Left lung (tissue), 10 donors: Measurements from ENCODE around the gene PITPNM1. TPM values are rescaled to one million over a fixed set of nuclear protein-coding genes. Genes with fewer than 3 reads are reported as not detected.

Experiments used
- ATAC-seq: fragments of 200-7000 bp; cut with Tn5 transposase; one replicate; pipeline ENCODE4 v1.9.1; 2020; ENCODE audit warnings: moderate library complexity
- DNase-seq, 4 donors: peaks; one replicate each; pipeline ENCODE4 v3.0.0-alpha.2; 2013 to 2020
- H3K27ac ChIP-seq, 2 donors: fragments of 200-600 bp; sonication (generic) in 1 of 2; one replicate each; pipeline versions ENCODE4 v1.5.0 to v1.8.0; 2020 to 2021
- H3K27me3 ChIP-seq, 2 donors: fragments of 200-600 bp; sonication (generic) in 1 of 2; one replicate each; pipeline versions ENCODE4 v1.5.0 to v1.8.0; 2020 to 2021
- H3K36me3 ChIP-seq, 2 donors: fragments of 200-600 bp; sonication (generic) in 1 of 2; one replicate each; pipeline versions ENCODE4 v1.5.0 to v1.8.0; 2020 to 2021
- H3K4me1 ChIP-seq, 2 donors: fragments of 200-600 bp; one replicate each; pipeline ENCODE4 v1.8.0; 2021
- H3K4me3 ChIP-seq, 2 donors: fragments of 200-600 bp; sonication (generic) in 1 of 2; one replicate each; pipeline versions ENCODE4 v1.5.0 to v1.8.0; 2020 to 2021; ENCODE audit warnings: mild to moderate bottlenecking in 1 of 2
- H3K9me3 ChIP-seq, 2 donors: fragments of 200-600 bp; sonication (generic) in 1 of 2; one replicate each; pipeline versions ENCODE4 v1.5.0 to v1.8.0; 2020 to 2021
- CTCF ChIP-seq, 2 donors: fragments of 200-600 bp; sonication (generic) in 1 of 2; IDR thresholded peaks; one replicate each; pipeline versions ENCODE4 v1.5.0 to v1.8.0; 2021; ENCODE audit warnings: antibody characterized with exemption in 2 of 2
- intact Hi-C, 2 donors: fragments of 100-400 bp; cut with DNase I; formaldehyde crosslinking; loops; one replicate each; pipeline versions ENCODE4 v1.11.2 to v1.14.2; 2022
- polyA plus RNA-seq, 6 donors: library from polyadenylated mRNA; unstranded; fragments of 120-200 nt; gene quantifications; one replicate each; pipeline ENCODE4 v1.2.1, GENCODE V29; 2013; ENCODE audit not compliant: insufficient read length in 6 of 6
- total RNA-seq, 2 donors: library from RNA; stranded (reverse); fragmentation: NEBNext Ultra II Directional; extraction: Animal tissue kit (Norgen Biotek cat#: 25700); gene quantifications; one replicate each; pipeline ENCODE4 v1.2.1, GENCODE V29; 2021
- donor health status: DM: no; HTN: yes; CAD: no.
- donor health status: DM: no; HTN: no; CAD: no.

The PITPNM1 gene
- total and polyA plus RNA-seq, 8 donors: 15.5 to 55.5 (median 24.6) TPM

DNA sequence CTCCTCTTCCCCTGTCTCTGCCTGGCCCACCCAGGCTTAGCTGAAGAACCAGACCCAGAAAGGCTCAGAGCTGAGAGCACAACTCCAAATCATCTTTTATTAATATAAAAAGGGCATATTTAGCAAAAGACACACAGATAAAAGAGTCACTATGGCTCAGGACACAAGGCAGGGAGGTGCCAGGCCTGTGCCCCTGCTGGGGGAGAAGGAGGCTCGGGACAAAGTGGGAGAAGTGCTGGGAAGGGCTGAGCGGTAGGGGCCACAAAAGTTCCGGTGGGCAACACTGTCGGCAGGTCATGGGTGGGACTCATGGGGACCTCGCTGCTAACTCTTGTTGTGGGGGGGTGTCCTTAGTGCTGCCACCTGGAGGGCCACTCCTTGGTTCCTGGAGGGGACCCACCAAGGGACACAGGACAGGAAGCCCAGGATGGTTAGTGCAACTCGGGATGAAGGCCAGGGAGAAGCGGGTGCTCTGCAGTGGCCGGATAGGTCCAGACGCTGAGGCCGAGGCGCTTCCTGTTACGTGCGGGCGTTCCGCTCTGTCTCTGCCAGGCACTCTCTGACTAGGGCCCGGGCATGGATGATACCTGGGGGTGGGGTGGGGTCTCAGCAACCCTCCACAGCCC lies 1.4 kb upstream of the PITPNM1 start:
- DNase-seq: peak in 1 of 4 donors; percentile 76
- H3K9me3 ChIP-seq: no peaks in the 10 kb centered on the region
- ATAC-seq: no peak
- intact Hi-C loops: loop anchor here in 1 of 2 donors (5.0 kb wide), 1 partner anchor 114 kb away; the partner anchor contains the start of gene RAD9A
- H3K4me3 ChIP-seq: peak overlapping the region in 1 of 2 donors; percentile 94
- H3K27ac ChIP-seq: peak overlapping the region; percentile 88 to 99
- H3K36me3 ChIP-seq: peaks cover 0 to 20% of the 10 kb centered on the region in 2 donors
- peaks cover 0 to 32% of the 10 kb centered on the region in 2 donors for H3K27me3 ChIP-seq
- peak; percentile 5 to 18 for TF ChIP-seq CTCF (IDR thresholded peaks at IDR 0.05)
- H3K4me1 ChIP-seq: peaks cover 24 to 59% of the 10 kb centered on the region in 2 donors

DNA sequence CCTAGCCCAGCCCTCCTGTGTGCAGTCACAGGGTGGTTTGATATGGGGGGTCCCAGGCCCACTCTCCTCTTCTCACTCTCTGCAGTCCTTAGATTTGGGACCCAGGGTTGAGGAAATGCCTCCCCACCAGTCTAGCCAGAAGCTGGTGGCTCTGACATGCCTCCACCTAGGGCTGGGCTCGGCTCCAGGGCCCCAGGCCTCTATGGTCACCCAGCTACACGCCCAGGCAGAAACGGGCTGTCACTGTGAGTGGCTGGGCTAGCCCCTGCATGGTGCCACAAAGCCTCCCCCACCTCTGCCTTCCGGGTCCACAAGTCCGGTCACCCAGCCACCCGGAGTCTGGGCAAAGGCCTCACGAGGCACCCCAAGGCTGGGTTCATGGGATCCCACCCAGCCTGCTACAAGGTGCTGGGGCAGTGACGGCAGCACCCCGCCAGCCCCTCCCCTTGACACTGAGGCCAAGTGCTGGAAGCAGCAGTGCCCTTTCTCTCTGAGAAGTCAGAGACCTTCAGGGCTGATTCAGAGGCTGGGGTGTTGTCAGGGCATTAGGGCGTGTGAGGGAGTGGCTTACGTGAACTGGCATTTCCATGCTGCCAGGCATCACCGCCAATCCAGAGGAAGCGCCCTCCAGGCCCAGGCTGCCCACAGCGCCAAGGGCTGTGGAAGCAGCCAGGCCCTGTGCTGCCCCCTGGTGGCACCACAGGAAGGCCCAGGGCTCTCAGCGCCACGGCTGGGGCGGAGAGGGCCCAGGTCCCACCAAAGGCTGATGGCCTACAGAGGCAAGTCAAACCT lies 638 bp upstream of the PITPNM1 start:
- peak; percentile 94 to 100 for TF ChIP-seq CTCF (IDR thresholded peaks at IDR 0.05)
- DNase-seq (peak; percentile 74 to 98 (median 93)), ATAC-seq (peak; percentile 69)
- Histone ChIP-seq H3K27ac (peak overlapping the region; percentile 88 to 92), H3K9me3 (no peaks in the 10 kb centered on the region), H3K4me3 (peak overlapping the region in 1 of 2 donors; percentile 94), H3K27me3 (peaks cover 0 to 26% of the 10 kb centered on the region in 2 donors), H3K36me3 (peaks cover 0 to 25% of the 10 kb centered on the region in 2 donors), H3K4me1 (peaks cover 24 to 65% of the 10 kb centered on the region in 2 donors)
- intact Hi-C loops: loop anchor here in 1 of 2 donors (5.0 kb wide), 1 partner anchor 114 kb away; the partner anchor contains the start of gene RAD9A

- peaks cover 0 to 34% of the 10 kb centered on the region in 2 donors for H3K36me3 ChIP-seq
- DNase-seq (peak in 3 of 4 donors; percentile 23 to 83 (median 53)), ATAC-seq (no peak)
- H3K4me3 ChIP-seq: peak overlapping the region; percentile 50 to 94
- no peaks in the 10 kb centered on the region for H3K9me3 ChIP-seq
- H3K27ac ChIP-seq: peak overlapping the region; percentile 88 to 92
- H3K27me3 ChIP-seq: peaks cover 0 to 20% of the 10 kb centered on the region in 2 donors
- intact Hi-C loops: no loop called here
- H3K4me1 ChIP-seq: peaks cover 24 to 65% of the 10 kb centered on the region in 2 donors
- no peak for TF ChIP-seq CTCF (IDR thresholded peaks at IDR 0.05)
Observed at GRCh38 chr11:67504005-67504949, 886 bp downstream of the PITPNM1 start.

DNA sequence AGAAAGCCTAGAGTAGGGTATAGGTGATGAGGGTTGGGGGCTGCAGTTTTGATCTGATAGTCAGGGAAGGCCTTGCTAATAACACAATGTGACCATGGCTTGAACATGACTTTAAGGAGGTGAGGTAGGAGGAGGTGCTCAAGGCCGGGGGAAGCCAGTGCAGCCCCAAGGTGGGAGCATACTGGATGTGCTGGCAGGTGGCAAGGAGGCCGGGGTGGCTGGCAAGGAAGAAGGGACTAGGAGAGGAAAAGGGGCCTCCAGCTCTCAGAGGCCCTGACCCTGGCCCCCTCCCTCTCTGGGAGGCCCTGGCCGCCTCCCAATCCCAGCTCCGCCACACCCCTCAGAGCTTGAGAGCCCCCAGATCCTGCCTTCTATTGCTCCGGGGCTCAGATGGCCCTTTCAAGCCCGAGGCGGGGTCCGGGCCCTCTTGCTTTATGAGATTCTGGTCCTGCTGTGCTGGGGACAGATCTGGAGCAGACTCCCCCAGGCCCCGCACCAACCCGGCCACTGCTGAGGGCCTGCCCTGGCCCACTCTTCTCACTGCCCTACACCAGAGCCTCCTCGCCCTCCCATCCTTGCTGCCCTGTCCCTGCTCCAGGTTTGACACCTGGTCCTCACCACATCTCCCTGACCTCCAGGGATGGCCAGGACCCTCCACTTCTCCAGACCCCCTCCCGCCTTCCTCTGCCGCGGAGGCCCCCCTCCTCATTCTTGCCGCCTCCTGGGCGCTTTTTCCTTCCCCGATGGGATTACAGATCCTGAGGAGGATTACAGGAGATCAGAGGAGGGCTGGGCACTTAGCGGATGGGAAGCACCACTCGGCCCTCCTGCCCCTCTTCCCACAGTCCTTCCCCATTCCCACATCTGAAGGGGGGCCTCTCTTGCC lies 1.8 kb downstream of the PITPNM1 start:
- Histone ChIP-seq H3K9me3 (no peaks in the 10 kb centered on the region), H3K4me1 (peaks cover 24 to 59% of the 10 kb centered on the region in 2 donors), H3K27ac (no peak overlapping the region), H3K36me3 (peaks cover 0 to 43% of the 10 kb centered on the region in 2 donors), H3K4me3 (peak overlapping the region; percentile 50 to 94), H3K27me3 (peaks cover 0 to 20% of the 10 kb centered on the region in 2 donors)
- TF ChIP-seq CTCF (IDR thresholded peaks at IDR 0.05): no peak
- ATAC-seq (no peak), DNase-seq (peak in 1 of 4 donors; percentile 69)
- intact Hi-C loops: no loop called here
